Suprapubic skin (tissue), 4 donors: ENCODE results near the gene FAM216B. TPM values are rescaled to one million over a fixed set of nuclear protein-coding genes. Genes with fewer than 3 reads are reported as not detected.

Experiments used
- DNase-seq, 2 donors: peaks; one replicate each; pipeline ENCODE4 v3.0.0-alpha.2; 2019; ENCODE audit warnings: low spot score in 2 of 2
- H3K27ac ChIP-seq: fragments of 200-600 bp; sonication (generic); one replicate; pipeline ENCODE4 v1.5.1; 2019
- H3K27me3 ChIP-seq: fragments of 200-600 bp; sonication (generic); one replicate; pipeline ENCODE4 v1.5.1; 2019
- H3K36me3 ChIP-seq: fragments of 200-600 bp; sonication (generic); one replicate; pipeline ENCODE4 v1.5.1; 2019
- H3K4me1 ChIP-seq: fragments of 200-600 bp; sonication (generic); one replicate; pipeline ENCODE4 v1.5.1; 2019
- H3K4me3 ChIP-seq: fragments of 200-600 bp; sonication (generic); one replicate; pipeline ENCODE4 v1.5.1; 2019; ENCODE audit warnings: mild to moderate bottlenecking
- H3K9me3 ChIP-seq: fragments of 200-600 bp; sonication (generic); one replicate; pipeline ENCODE4 v1.5.1; 2019
- EP300 ChIP-seq: sonication (generic); formaldehyde crosslinking; IDR thresholded peaks from one replicate; pipeline ENCODE4 v1.6.1; 2017; ENCODE audit warnings: antibody characterized with exemption
- POLR2A ChIP-seq, 2 donors: fragments of 450-650 bp; IDR thresholded peaks; one replicate each; pipeline ENCODE4 v1.6.1; 2017; ENCODE audit warnings: antibody characterized with exemption in 2 of 2, mild to moderate bottlenecking in 2 of 2, moderate library complexity in 2 of 2
- POLR2AphosphoS5 ChIP-seq, 3 donors: sonication (generic); formaldehyde crosslinking; IDR thresholded peaks; one replicate each; pipeline ENCODE4 v1.6.1; 2017; ENCODE audit warnings: antibody characterized with exemption in 3 of 3
- WGBS: methylation state at CpG from one replicate; pipeline ENCODE4 v1.1.5; 2018; 5-methylcytosine and 5-hydroxymethylcytosine counted together
- total RNA-seq, 4 donors: library from RNA; depleted of rRNA; stranded (reverse); fragments of >200 nt; gene quantifications; one replicate each; pipeline ENCODE4 v1.1.0, GENCODE V29; 2016
- TF ChIP-seq, protein P1 (sequence below), 2 donors: fragments of 200-600 bp in 1 of 2; fragments of 450-650 bp in 1 of 2; sonication (generic) in 1 of 2; IDR thresholded peaks; one replicate each; pipeline ENCODE4 v1.5.1; 2016 to 2019; ENCODE audit warnings: antibody characterized with exemption in 2 of 2, mild to moderate bottlenecking in 1 of 2, moderate library complexity in 1 of 2

FAM216B gene
- total RNA-seq, 4 donors from 2014 or later: not detected

DNA sequence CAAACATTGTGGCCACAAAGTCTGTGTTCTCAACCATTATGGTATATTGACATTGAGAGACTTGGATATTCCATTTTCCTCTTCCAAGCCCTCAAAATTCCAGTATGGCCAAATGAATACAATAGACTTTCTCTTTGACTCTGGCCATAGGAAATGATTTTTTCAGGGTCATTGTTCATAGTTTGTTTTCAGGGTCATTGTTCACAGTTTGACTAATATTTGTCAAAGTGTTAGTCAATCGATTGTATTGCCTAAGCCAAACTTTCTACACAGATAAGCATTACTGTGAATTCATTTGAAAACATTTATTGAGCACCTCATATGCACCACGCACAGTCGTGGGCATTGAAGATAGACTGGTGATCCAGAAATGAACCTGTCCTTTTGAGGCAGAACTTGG, 22.9 kb upstream of the FAM216B start:
- Histone ChIP-seq H3K9me3 (no peaks in the 10 kb centered on the region), H3K27me3 (no peaks in the 10 kb centered on the region), H3K27ac (no peak overlapping the region), H3K4me1 (no peaks in the 10 kb centered on the region), H3K4me3 (no peak overlapping the region), H3K36me3 (no peaks in the 10 kb centered on the region)
- WGBS: 90% methylated on average over 3 of the region's 3 CpGs
- TF ChIP-seq, protein P1, sequence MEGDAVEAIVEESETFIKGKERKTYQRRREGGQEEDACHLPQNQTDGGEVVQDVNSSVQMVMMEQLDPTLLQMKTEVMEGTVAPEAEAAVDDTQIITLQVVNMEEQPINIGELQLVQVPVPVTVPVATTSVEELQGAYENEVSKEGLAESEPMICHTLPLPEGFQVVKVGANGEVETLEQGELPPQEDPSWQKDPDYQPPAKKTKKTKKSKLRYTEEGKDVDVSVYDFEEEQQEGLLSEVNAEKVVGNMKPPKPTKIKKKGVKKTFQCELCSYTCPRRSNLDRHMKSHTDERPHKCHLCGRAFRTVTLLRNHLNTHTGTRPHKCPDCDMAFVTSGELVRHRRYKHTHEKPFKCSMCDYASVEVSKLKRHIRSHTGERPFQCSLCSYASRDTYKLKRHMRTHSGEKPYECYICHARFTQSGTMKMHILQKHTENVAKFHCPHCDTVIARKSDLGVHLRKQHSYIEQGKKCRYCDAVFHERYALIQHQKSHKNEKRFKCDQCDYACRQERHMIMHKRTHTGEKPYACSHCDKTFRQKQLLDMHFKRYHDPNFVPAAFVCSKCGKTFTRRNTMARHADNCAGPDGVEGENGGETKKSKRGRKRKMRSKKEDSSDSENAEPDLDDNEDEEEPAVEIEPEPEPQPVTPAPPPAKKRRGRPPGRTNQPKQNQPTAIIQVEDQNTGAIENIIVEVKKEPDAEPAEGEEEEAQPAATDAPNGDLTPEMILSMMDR (IDR thresholded peaks at IDR 0.05): no peak
- TF ChIP-seq EP300: no peak
- TF ChIP-seq POLR2AphosphoS5 (IDR thresholded peaks at IDR 0.05): no peak
- DNase-seq: no peak

DNA sequence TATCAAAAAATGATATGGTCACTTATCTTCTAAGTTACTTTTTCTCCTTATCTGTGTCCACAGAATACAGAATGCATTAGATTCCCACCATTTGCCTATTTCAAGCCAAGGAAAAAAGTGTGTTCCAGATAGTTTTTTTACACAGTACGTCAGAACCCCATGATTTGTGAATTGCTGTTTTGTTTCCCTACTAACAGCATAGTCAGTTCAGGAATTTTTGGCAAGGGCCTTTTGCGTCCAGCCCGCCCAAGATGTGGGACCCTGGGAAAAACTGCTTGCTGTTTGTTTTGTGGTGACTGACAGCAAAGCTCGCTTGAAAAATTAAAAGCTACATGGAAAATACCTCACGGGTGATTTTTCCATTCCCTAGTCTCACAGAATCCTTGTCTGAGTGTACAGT, 20.4 kb upstream of the FAM216B start:
- no peak overlapping the region for H3K27ac ChIP-seq
- no peaks in the 10 kb centered on the region for H3K4me1 ChIP-seq
- no peaks in the 10 kb centered on the region for H3K36me3 ChIP-seq
- TF ChIP-seq, protein P1 (IDR thresholded peaks at IDR 0.05): no peak
- TF ChIP-seq POLR2AphosphoS5 (IDR thresholded peaks at IDR 0.05) (no peak), POLR2A (IDR thresholded peaks at IDR 0.05) (no peak), EP300 (no peak)
- 63% methylated on average over 5 of the region's 5 CpGs for WGBS
- H3K4me3 ChIP-seq: no peak overlapping the region
- no peak for DNase-seq
- no peaks in the 10 kb centered on the region for H3K9me3 ChIP-seq
- H3K27me3 ChIP-seq: no peaks in the 10 kb centered on the region

DNA sequence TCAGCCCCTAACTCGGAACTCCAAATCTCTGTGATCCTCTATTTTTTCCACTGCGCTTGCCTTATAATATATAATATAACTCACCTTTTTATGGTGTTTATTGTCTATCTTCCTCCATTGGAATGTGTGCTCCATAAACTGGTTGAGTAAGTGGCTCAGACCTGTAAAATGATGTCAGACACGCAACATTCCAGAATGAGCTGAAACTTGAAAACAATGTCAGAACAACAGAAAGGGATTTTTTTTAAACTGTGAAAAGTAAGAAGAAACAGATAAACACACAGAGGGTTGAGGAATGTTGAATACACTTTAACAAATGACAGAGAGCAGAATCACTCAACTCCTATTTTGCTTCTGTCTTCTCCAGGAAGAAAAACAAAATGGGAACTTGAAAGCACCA, 19.1 kb upstream of the FAM216B start:
- H3K27me3 ChIP-seq: no peaks in the 10 kb centered on the region
- H3K4me3 ChIP-seq: no peak overlapping the region
- no peak for DNase-seq
- no peaks in the 10 kb centered on the region for H3K4me1 ChIP-seq
- TF ChIP-seq, protein P1 (IDR thresholded peaks at IDR 0.05): no peak
- TF ChIP-seq POLR2A (IDR thresholded peaks at IDR 0.05) (no peak), POLR2AphosphoS5 (IDR thresholded peaks at IDR 0.05) (no peak), EP300 (no peak)
- no peaks in the 10 kb centered on the region for H3K36me3 ChIP-seq
- no peaks in the 10 kb centered on the region for H3K9me3 ChIP-seq
- H3K27ac ChIP-seq: no peak overlapping the region
- WGBS: 69% methylated on average over 3 of the region's 3 CpGs

DNA sequence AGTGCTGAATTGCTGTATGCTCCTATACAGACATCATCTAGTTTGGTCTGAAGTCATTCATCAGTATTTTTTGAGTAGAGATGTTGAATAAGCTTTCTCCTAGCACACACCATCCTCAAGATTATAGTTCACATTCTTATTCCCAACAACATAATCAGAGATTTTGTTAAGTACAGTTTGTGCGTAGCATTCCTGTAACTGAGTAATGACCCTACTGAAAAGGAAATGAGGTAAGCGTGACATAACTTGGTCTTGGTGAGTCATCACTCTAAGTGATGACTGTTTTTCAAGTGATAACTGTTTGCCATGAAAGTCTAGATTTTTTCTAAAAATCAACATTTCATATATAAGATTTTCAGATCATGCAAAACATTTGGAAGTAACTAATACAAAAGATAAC, 18.5 kb upstream of the FAM216B start:
- WGBS: 79% methylated on average over 2 of the region's 2 CpGs
- DNase-seq: no peak
- H3K9me3 ChIP-seq: no peaks in the 10 kb centered on the region
- no peaks in the 10 kb centered on the region for H3K36me3 ChIP-seq
- TF ChIP-seq POLR2AphosphoS5 (IDR thresholded peaks at IDR 0.05) (no peak), EP300 (no peak), POLR2A (IDR thresholded peaks at IDR 0.05) (no peak)
- TF ChIP-seq, protein P1 (IDR thresholded peaks at IDR 0.05): no peak
- H3K27me3 ChIP-seq: no peaks in the 10 kb centered on the region
- no peak overlapping the region for H3K4me3 ChIP-seq
- H3K27ac ChIP-seq: no peak overlapping the region
- H3K4me1 ChIP-seq: no peaks in the 10 kb centered on the region

DNA sequence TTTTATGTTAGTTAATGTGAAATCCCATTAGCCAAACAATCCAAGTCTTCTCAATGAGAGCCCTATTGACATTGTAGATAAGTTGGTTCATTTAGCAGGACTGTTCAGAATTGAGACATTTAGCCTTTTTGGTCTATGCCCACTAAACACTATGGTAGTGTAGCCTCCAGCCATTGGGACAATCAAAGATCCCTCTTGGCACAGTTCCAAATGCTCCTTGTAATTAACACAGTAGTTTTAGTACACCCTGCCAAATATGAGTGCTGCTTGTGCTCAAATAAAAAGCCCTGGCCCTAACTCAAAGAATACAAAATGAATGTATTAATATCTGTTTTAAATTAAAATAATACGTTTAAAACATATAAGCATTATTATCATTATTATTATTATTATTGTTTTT, 15.4 kb upstream of the FAM216B start:
- H3K4me1 ChIP-seq: no peaks in the 10 kb centered on the region
- H3K9me3 ChIP-seq: no peaks in the 10 kb centered on the region
- no peak for TF ChIP-seq EP300
- no peak for TF ChIP-seq POLR2AphosphoS5 (IDR thresholded peaks at IDR 0.05)
- no peak for TF ChIP-seq POLR2A (IDR thresholded peaks at IDR 0.05)
- TF ChIP-seq, protein P1 (IDR thresholded peaks at IDR 0.05): no peak
- H3K27ac ChIP-seq: no peak overlapping the region
- H3K36me3 ChIP-seq: no peaks in the 10 kb centered on the region
- H3K4me3 ChIP-seq: no peak overlapping the region
- no peaks in the 10 kb centered on the region for H3K27me3 ChIP-seq
- no peak for DNase-seq
- 31% methylated on average over 1 of the region's 1 CpG for WGBS
